GM12891 (cell line): ENCODE measurements around the gene PEX7.
"Not testable (repeated sequence)": the region's sequence is repeated elsewhere in the genome, so short reads cannot be mapped to it uniquely, and the experiment has no call there.

Experiments
- DNase-seq: peaks from one replicate; pipeline ENCODE4 v3.0.0; 2011; ENCODE audit warnings: low spot score; ENCODE audit not compliant: insufficient read length
- FAIRE-seq: peaks from 2 replicates; lab custom pipeline; 2011; peaks lifted over from hg19 to GRCh38; lab: Jason Lieb, UNC
- PAX5 ChIP-seq: IDR thresholded peaks from 2 replicates; pipeline ENCODE4 v1.6.1; 2011; ENCODE audit warnings: low read length, moderate library complexity, mild to moderate bottlenecking; ENCODE audit not compliant: insufficient read depth, severe bottlenecking
- POLR2A ChIP-seq: IDR thresholded peaks from 2 replicates; pipeline ENCODE4 v1.6.1; 2011; ENCODE audit warnings: low read depth, low read length, control low read depth
- POLR2AphosphoS5 ChIP-seq: IDR thresholded peaks from 2 replicates; pipeline ENCODE4 v1.6.1; 2011; ENCODE audit warnings: low read depth, low read length, control low read depth
- POU2F2 ChIP-seq: IDR thresholded peaks from 2 replicates; pipeline ENCODE4 v1.6.1; 2011; ENCODE audit warnings: low read depth, mild to moderate bottlenecking, control low read depth, low read length, moderate library complexity
- SPI1 ChIP-seq: IDR thresholded peaks from 2 replicates; pipeline ENCODE4 v1.6.1; 2011; ENCODE audit warnings: low read depth, low read length, control low read depth
- TAF1 ChIP-seq: IDR thresholded peaks from 2 replicates; pipeline ENCODE4 v1.6.1; 2011; ENCODE audit warnings: low read depth, low read length, control low read depth

PEX7 gene

GRCh38 chr6:136869451-136869850 lies 47.1 kb downstream of the PEX7 start:
- TF ChIP-seq POU2F2 (no peak), POLR2A (no peak)
- FAIRE-seq = no peak
- DNase-seq = no peak

GRCh38 chr6:136873748-136874147 lies 51.4 kb downstream of the PEX7 start:
- TF ChIP-seq PAX5 = no peak
- no peak for TF ChIP-seq POU2F2
- TF ChIP-seq SPI1 = no peak
- TF ChIP-seq POLR2A = no peak
- TF ChIP-seq TAF1 = no peak
- TF ChIP-seq POLR2AphosphoS5 = no peak
- DNase-seq = no peak
- no peak for FAIRE-seq

- FAIRE-seq, DNase-seq: not testable (repeated sequence)
Measured at GRCh38 chr6:136876469-136876868, 54.1 kb downstream of the PEX7 start.

GRCh38 chr6:136880748-136881460 lies 58.5 kb downstream of the PEX7 start:
- DNase-seq = no peak
- TF ChIP-seq POLR2AphosphoS5 = no peak
- TF ChIP-seq PAX5 = no peak
- TF ChIP-seq POU2F2 = no peak
- TF ChIP-seq POLR2A = no peak
- TF ChIP-seq TAF1 = no peak
- TF ChIP-seq SPI1 = no peak
- no peak for FAIRE-seq

GRCh38 chr6:136886091-136886490 lies 63.7 kb downstream of the PEX7 start:
- no peak for TF ChIP-seq POLR2A
- no peak for TF ChIP-seq PAX5
- TF ChIP-seq SPI1 = no peak
- TF ChIP-seq POU2F2 = no peak
- no peak for TF ChIP-seq POLR2AphosphoS5
- no peak for TF ChIP-seq TAF1
- DNase-seq (no peak), FAIRE-seq (no peak)

- DNase-seq = no peak
- FAIRE-seq = no peak
- no peak for TF ChIP-seq POLR2A
- TF ChIP-seq POU2F2 = no peak
- TF ChIP-seq SPI1 = no peak
- no peak for TF ChIP-seq POLR2AphosphoS5
- TF ChIP-seq PAX5 = no peak
- no peak for TF ChIP-seq TAF1
Measured at GRCh38 chr6:136887953-136888352, 65.6 kb downstream of the PEX7 start.

GRCh38 chr6:136889271-136890193 lies 67.1 kb downstream of the PEX7 start:
- FAIRE-seq = peak; percentile 5
- no peak for DNase-seq
- TF ChIP-seq POLR2AphosphoS5 = no peak
- TF ChIP-seq POU2F2 = no peak
- TF ChIP-seq TAF1 = no peak
- no peak for TF ChIP-seq PAX5
- no peak for TF ChIP-seq SPI1
- TF ChIP-seq POLR2A = no peak

- DNase-seq = no peak
- peak; percentile 59 for FAIRE-seq
- TF ChIP-seq SPI1 = no peak
- no peak for TF ChIP-seq POLR2AphosphoS5
- TF ChIP-seq PAX5 = no peak
- TF ChIP-seq POLR2A = no peak
Measured at GRCh38 chr6:136890194-136890839, 67.9 kb downstream of the PEX7 start.

- DNase-seq = no peak
- FAIRE-seq = no peak
- TF ChIP-seq PAX5 = no peak
Measured at GRCh38 chr6:136890986-136891385, 68.6 kb downstream of the PEX7 start.
